IMR-90 (cell line): ENCODE measurements around the gene R3HDM2. TPM values are rescaled to one million over a fixed set of nuclear protein-coding genes. Genes with fewer than 3 reads are reported as not detected.

Experiments
- ATAC-seq: fragments of 200-7000 bp; cut with Tn5 transposase; 2 replicates; pipeline ENCODE4 v1.9.1; 2020; ENCODE audit warnings: low read depth, mild to moderate bottlenecking, moderate library complexity
- BruUV-seq: library from RNA; stranded (reverse); fragments of 400-500 nt; replicated peaks from 2 replicates; lab custom pipeline; 2021; lab: Mats Ljungman, UMichigan
- CTCF ChIA-PET: fragments of 300-600 bp; formaldehyde crosslinking; extraction: SDS; loops from one replicate; lab custom pipeline; 2021; ENCODE audit warnings: antibody characterized with exemption; lab: Yijun Ruan, JAX
- POLR2A ChIA-PET: fragments of 300-600 bp; sonication (Branson Sonifier 250); formaldehyde crosslinking; loops from one replicate; lab custom pipeline; 2022; ENCODE audit warnings: antibody characterized with exemption; ENCODE audit not compliant: unreplicated experiment; lab: Charles Lee
- DNase-seq: peaks from one replicate; pipeline ENCODE4 v3.0.0; 2013
- H2AFZ ChIP-seq: replicated peaks from 2 replicates; pipeline ENCODE3; 2013; ENCODE audit warnings: low read length, mild to moderate bottlenecking; ENCODE audit not compliant: poor library complexity
- H2AK5ac ChIP-seq: 2 replicates; pipeline ENCODE4 v1.6.1; 2013; ENCODE audit warnings: low read depth, low read length, inconsistent platforms
- H2AK9ac ChIP-seq: replicated peaks from 2 replicates; pipeline ENCODE3; 2013; ENCODE audit warnings: mild to moderate bottlenecking, low read depth, low read length, moderate library complexity; ENCODE audit not compliant: poor library complexity
- H2BK120ac ChIP-seq: 2 replicates; pipeline ENCODE4 v1.6.1; 2013; ENCODE audit warnings: low read depth, low read length, inconsistent platforms
- H2BK15ac ChIP-seq: 3 replicates; pipeline ENCODE4 v1.6.1; 2013; ENCODE audit warnings: low read depth, low read length, inconsistent platforms
- H2BK20ac ChIP-seq: 2 replicates; pipeline ENCODE4 v1.6.1; 2013; ENCODE audit warnings: low read depth, mild to moderate bottlenecking, inconsistent platforms, low read length, moderate library complexity
- H2BK5ac ChIP-seq: 2 replicates; pipeline ENCODE4 v1.6.1; 2013; ENCODE audit warnings: mild to moderate bottlenecking, low read depth, low read length, inconsistent platforms; ENCODE audit not compliant: poor library complexity, severe bottlenecking
- H3K14ac ChIP-seq: replicated peaks from 2 replicates; pipeline ENCODE4 v1.6.1; 2013; ENCODE audit warnings: low read depth, low read length, inconsistent platforms
- H3K18ac ChIP-seq: 2 replicates; pipeline ENCODE4 v1.6.1; 2013; ENCODE audit warnings: low read depth, low read length, control low read depth
- H3K23ac ChIP-seq: 2 replicates; pipeline ENCODE4 v1.6.1; 2013; ENCODE audit warnings: low read depth, low read length, inconsistent platforms
- H3K27ac ChIP-seq: 2 replicates; pipeline ENCODE4 v1.5.1; 2013; ENCODE audit warnings: mild to moderate bottlenecking, control low read depth, low read length; ENCODE audit not compliant: insufficient read depth
- H3K27me3 ChIP-seq: 2 replicates; pipeline ENCODE4 v1.6.1; 2013; ENCODE audit warnings: low read length; ENCODE audit not compliant: control insufficient read depth, insufficient read depth
- H3K36me3 ChIP-seq: 2 replicates; pipeline ENCODE4 v1.6.1; 2013; ENCODE audit warnings: low read length, mixed read lengths; ENCODE audit not compliant: control insufficient read depth, insufficient read depth
- H3K4ac ChIP-seq: 2 replicates; pipeline ENCODE4 v1.6.1; 2013; ENCODE audit warnings: low read depth, low read length, inconsistent platforms
- H3K4me1 ChIP-seq: 2 replicates; pipeline ENCODE4 v1.6.1; 2013; ENCODE audit warnings: low read length, mixed read lengths; ENCODE audit not compliant: control insufficient read depth, insufficient read depth
- H3K4me2 ChIP-seq: 2 replicates; pipeline ENCODE4 v1.6.1; 2013; ENCODE audit warnings: low read depth, mild to moderate bottlenecking, control low read depth, low read length, moderate library complexity
- H3K4me3 ChIP-seq: 2 replicates; pipeline ENCODE4 v1.5.1; 2013; ENCODE audit warnings: low read depth, mild to moderate bottlenecking, control low read depth, low read length, moderate library complexity; ENCODE audit not compliant: insufficient read depth
- H3K56ac ChIP-seq: 2 replicates; pipeline ENCODE4 v1.6.1; 2013; ENCODE audit warnings: low read length, inconsistent platforms; ENCODE audit not compliant: insufficient read depth; ENCODE audit errors: extremely low read depth
- H3K79me1 ChIP-seq, 2 experiments: 2 replicates each; pipeline ENCODE4 v1.6.1; 2013; ENCODE audit warnings: low read length in 2 of 2, inconsistent platforms in 1 of 2, low read depth in 1 of 2
- H3K9ac ChIP-seq: 2 replicates; pipeline ENCODE4 v1.6.1; 2013; ENCODE audit warnings: low read depth, low read length, control low read depth
- H3K9me1 ChIP-seq: 2 replicates; pipeline ENCODE4 v1.6.1; 2013; ENCODE audit warnings: low read length, inconsistent platforms; ENCODE audit not compliant: insufficient read depth
- H3K9me3 ChIP-seq: 2 replicates; pipeline ENCODE4 v1.6.1; 2013; ENCODE audit warnings: low read length; ENCODE audit not compliant: control insufficient read depth, insufficient read depth
- H4K20me1 ChIP-seq: 2 replicates; pipeline ENCODE4 v1.6.1; 2013; ENCODE audit warnings: low read length, inconsistent platforms; ENCODE audit not compliant: insufficient read depth
- H4K5ac ChIP-seq: 2 replicates; pipeline ENCODE4 v1.6.1; 2013; ENCODE audit warnings: mild to moderate bottlenecking, low read depth, low read length, control low read depth
- H4K8ac ChIP-seq, 2 experiments: 2 replicates each; pipeline ENCODE4 v1.6.1; 2013; ENCODE audit warnings: low read depth in 2 of 2, low read length in 2 of 2, control low read depth in 1 of 2, inconsistent platforms in 1 of 2
- H4K91ac ChIP-seq: 2 replicates; pipeline ENCODE4 v1.6.1; 2013; ENCODE audit warnings: low read depth, low read length, inconsistent platforms; ENCODE audit not compliant: insufficient read depth
- BHLHE40 ChIP-seq: fragments of 150-350 bp; IDR thresholded peaks from 2 replicates; pipeline ENCODE4 v1.6.1; 2016; ENCODE audit warnings: mild to moderate bottlenecking, low read depth, low read length
- CEBPB ChIP-seq: IDR thresholded peaks from 2 replicates; pipeline ENCODE4 v1.6.1; 2012; ENCODE audit warnings: low read depth, low read length, improper control_type of control experiment
- CHD1 ChIP-seq: IDR thresholded peaks from 2 replicates; pipeline ENCODE4 v1.6.1; 2012; ENCODE audit warnings: low read depth, low read length, improper control_type of control experiment
- CTCF ChIP-seq: conservative IDR thresholded peaks from 2 replicates; pipeline ENCODE4 v1.5.1; 2012; ENCODE audit warnings: mild to moderate bottlenecking, low read depth, low read length, improper control_type of control experiment
- ELK1 ChIP-seq: fragments of 150-350 bp; IDR thresholded peaks from 2 replicates; pipeline ENCODE4 v1.6.1; 2016; ENCODE audit warnings: low read depth, mild to moderate bottlenecking, low read length, moderate library complexity, borderline replicate concordance
- FOS ChIP-seq: fragments of 150-350 bp; IDR thresholded peaks from 2 replicates; pipeline ENCODE4 v1.6.1; 2016; ENCODE audit warnings: low read depth, low read length
- MAFK ChIP-seq: IDR thresholded peaks from 2 replicates; pipeline ENCODE4 v1.6.1; 2012; ENCODE audit warnings: low read depth, low read length, improper control_type of control experiment
- MAZ ChIP-seq: IDR thresholded peaks from 2 replicates; pipeline ENCODE4 v1.6.1; 2012; ENCODE audit warnings: low read depth, mild to moderate bottlenecking, low read length, improper control_type of control experiment, moderate library complexity, borderline replicate concordance
- MXI1 ChIP-seq: IDR thresholded peaks from 2 replicates; pipeline ENCODE4 v1.6.1; 2012; ENCODE audit warnings: low read depth, mild to moderate bottlenecking, low read length, moderate library complexity, borderline replicate concordance
- NFE2L2 ChIP-seq: fragments of 150-350 bp; IDR thresholded peaks from 2 replicates; pipeline ENCODE4 v1.6.1; 2016; ENCODE audit warnings: low read depth, mild to moderate bottlenecking, low read length
- POLR2A ChIP-seq: IDR thresholded peaks from 2 replicates; pipeline ENCODE4 v1.6.1; 2012; ENCODE audit warnings: mild to moderate bottlenecking, low read depth, low read length
- RAD21 ChIP-seq: IDR thresholded peaks from 2 replicates; pipeline ENCODE4 v1.6.1; 2012; ENCODE audit warnings: low read length, improper control_type of control experiment
- RCOR1 ChIP-seq: IDR thresholded peaks from 2 replicates; pipeline ENCODE4 v1.6.1; 2012; ENCODE audit warnings: mild to moderate bottlenecking, low read length, improper control_type of control experiment; ENCODE audit not compliant: insufficient replicate concordance
- RFX5 ChIP-seq: IDR thresholded peaks from 2 replicates; pipeline ENCODE4 v1.8.0; 2012; ENCODE audit warnings: low read depth, mild to moderate bottlenecking, low read length, moderate library complexity
- USF2 ChIP-seq: fragments of 150-350 bp; IDR thresholded peaks from 2 replicates; pipeline ENCODE4 v1.6.1; 2017; ENCODE audit warnings: mild to moderate bottlenecking, antibody characterized with exemption, low read length, low read depth
- WGBS, 2 experiments: methylation state at CpG; one replicate each; pipeline versions ENCODE4 v1.1.5 to v1.1.7; 2013; ENCODE audit warnings: missing lambda C conversion rate in 2 of 2; ENCODE audit not compliant: insufficient read length in 1 of 2; ENCODE audit errors: extremely low coverage in 2 of 2; 5-methylcytosine and 5-hydroxymethylcytosine counted together
- dilution Hi-C: fragments of 300-500 bp; cut with HindIII; formaldehyde crosslinking; loops from one replicate; pipeline ENCODE4 v1.14.3; 2018; ENCODE audit warnings: low sequenced_read_pairs; ENCODE audit not compliant: unreplicated experiment
- in situ Hi-C: fragments of 300-500 bp; cut with MboI; formaldehyde crosslinking; loops from 3 replicates; pipeline ENCODE4 v1.14.3; 2019; ENCODE audit warnings: low sequenced_read_pairs, inconsistent platforms, mixed read lengths
- intact Hi-C: fragments of 100-400 bp; cut with micrococcal nuclease; formaldehyde crosslinking; loops from 2 replicates; pipeline ENCODE4 v1.10.0; 2022
- polyA plus RNA-seq, 3 experiments: library from polyadenylated mRNA; depleted of rRNA; stranded (reverse); fragments of >200 nt; gene quantifications; 2 replicates each; pipeline ENCODE4 v1.2.3, GENCODE V29; 2012; ENCODE audit warnings: low replicate concordance in 1 of 3
- total RNA-seq: library from RNA; depleted of rRNA; stranded (reverse); fragments of >200 nt; gene quantifications from 2 replicates; pipeline ENCODE4 v1.2.3, GENCODE V29; 2012

R3HDM2 gene
- total and polyA plus RNA-seq, 2 of the 4 experiments (the other 2 are of a cell fraction) = 7.5 to 28.4 TPM

- no CpG with 5 or more reads among the region's 5 CpGs for WGBS, 2 experiments
- no peak overlapping the region for H3K4me2 ChIP-seq
- no peak overlapping the region for H3K23ac ChIP-seq
- intact Hi-C loops (no loop called here), in situ Hi-C loops (no loop called here), dilution Hi-C loops (no loop called here)
- CTCF ChIA-PET = interaction anchor here (1.1 to 1.9 kb wide), 3 partner anchors 11 to 19 kb away, joined by 3 to 8 read pairs (median 3); partner anchors contain the start of genes GLI1 and INHBE
- H2AK9ac ChIP-seq = no peak overlapping the region
- no peak for ATAC-seq
- DNase-seq = no peak
- no peak overlapping the region for H4K5ac ChIP-seq
- no peak for TF ChIP-seq ELK1
- TF ChIP-seq USF2 = no peak
- no peak for TF ChIP-seq POLR2A
- TF ChIP-seq BHLHE40 = no peak
- TF ChIP-seq CHD1 = no peak
- no peak for TF ChIP-seq MXI1
- no peak for TF ChIP-seq MAZ
- TF ChIP-seq CEBPB = no peak
- no peak for TF ChIP-seq MAFK
- TF ChIP-seq RCOR1 = no peak
- TF ChIP-seq RFX5 = no peak
- TF ChIP-seq RAD21 = no peak
- TF ChIP-seq FOS = no peak
- no peak for TF ChIP-seq CTCF
- no peak for TF ChIP-seq NFE2L2
- BruUV-seq = no TSS peak
- no peak overlapping the region for H3K27ac ChIP-seq
- no peak overlapping the region for H2BK15ac ChIP-seq
- H3K9ac ChIP-seq = no peak overlapping the region
- H3K4me3 ChIP-seq = no peak overlapping the region
- no peaks in the 10 kb centered on the region; the same call in 1 of the 2 replicates for H3K9me3 ChIP-seq
- H2AK5ac ChIP-seq = no peak overlapping the region
- no peaks in the 10 kb centered on the region for H3K36me3 ChIP-seq
- H3K27me3 ChIP-seq = peaks cover 58% of the 10 kb centered on the region
- no peak overlapping the region for H2AFZ ChIP-seq
- POLR2A ChIA-PET = no interaction called here
- no peak overlapping the region for H3K18ac ChIP-seq
- H3K4me1 ChIP-seq = 0 out of 2 replicates have a peak, but pooled peaks cover 2% of the 10 kb centered on the region
- no peak overlapping the region for H3K56ac ChIP-seq
- H3K9me1 ChIP-seq = no peaks in the 10 kb centered on the region
- H4K20me1 ChIP-seq = no peaks in the 10 kb centered on the region
- H3K14ac ChIP-seq = no peak overlapping the region
- H2BK120ac ChIP-seq = no peak overlapping the region
- no peaks in the 10 kb centered on the region for H3K79me1 ChIP-seq
- H4K91ac ChIP-seq = no peak overlapping the region
- H4K8ac ChIP-seq = no peak overlapping the region
- H2BK5ac ChIP-seq = no peak overlapping the region
- no peak overlapping the region for H2BK20ac ChIP-seq
- H3K4ac ChIP-seq = no peak overlapping the region
Measured at GRCh38 chr12:57473886-57474285, 43.0 kb upstream of the R3HDM2 start.
